H1 (cell line): ENCODE results near the gene SCAMP2. TPM values are rescaled to one million over a fixed set of nuclear protein-coding genes. Genes with fewer than 3 reads are reported as not detected.

ENCODE experiments used
- CTCF ChIA-PET: fragments of 300-600 bp; sonication (Branson Sonifier 250); formaldehyde crosslinking; loops from one replicate; lab custom pipeline; 2021; ENCODE audit not compliant: partially characterized antibody; lab: Charles Lee
- POLR2A ChIA-PET: fragments of 300-600 bp; sonication (Branson Sonifier 250); formaldehyde crosslinking; loops from one replicate; lab custom pipeline; 2021; ENCODE audit warnings: inconsistent platforms; ENCODE audit not compliant: partially characterized antibody; lab: Charles Lee
- DNase-seq, 2 experiments: peaks; one replicate each; pipeline versions ENCODE4 v3.0.0 to v3.0.0-alpha.2; 2010 to 2022; ENCODE audit warnings: low spot score in 2 of 2, low read depth in 1 of 2, mixed read lengths in 1 of 2
- FAIRE-seq: peaks from 2 replicates; lab custom pipeline; 2011; peaks lifted over from hg19 to GRCh38; lab: Jason Lieb, UNC
- H2AFZ ChIP-seq: 2 replicates; pipeline ENCODE4 v1.8.1; 2012; ENCODE audit warnings: low read length, inconsistent platforms
- H2AK5ac ChIP-seq: 2 replicates; pipeline ENCODE4 v1.6.1; 2013; ENCODE audit warnings: low read depth, low read length
- H2BK120ac ChIP-seq: replicated peaks from 2 replicates; pipeline ENCODE3; 2013; ENCODE audit warnings: low read depth, low read length, inconsistent platforms
- H2BK12ac ChIP-seq: 2 replicates; pipeline ENCODE4 v1.6.1; 2013; ENCODE audit warnings: low read depth, low read length
- H2BK15ac ChIP-seq: 2 replicates; pipeline ENCODE4 v1.6.1; 2013; ENCODE audit warnings: low read length
- H2BK20ac ChIP-seq: 2 replicates; pipeline ENCODE4 v1.6.1; 2013; ENCODE audit warnings: low read length
- H2BK5ac ChIP-seq: 2 replicates; pipeline ENCODE4 v1.6.1; 2013; ENCODE audit warnings: low read depth, low read length
- H3K14ac ChIP-seq: 2 replicates; pipeline ENCODE4 v1.6.1; 2013; ENCODE audit warnings: inconsistent platforms; ENCODE audit not compliant: insufficient read length
- H3K18ac ChIP-seq: 2 replicates; pipeline ENCODE4 v1.6.1; 2013; ENCODE audit warnings: low read length; ENCODE audit errors: extremely low read depth
- H3K23ac ChIP-seq: 2 replicates; pipeline ENCODE4 v1.6.1; 2013; ENCODE audit warnings: inconsistent platforms; ENCODE audit not compliant: insufficient read length
- H3K23me2 ChIP-seq: 2 replicates; pipeline ENCODE4 v1.6.1; 2013; ENCODE audit warnings: low read depth, low read length
- H3K27ac ChIP-seq: 2 replicates; pipeline ENCODE4 v1.6.1; 2011; ENCODE audit warnings: low read depth, low read length, inconsistent platforms
- H3K27me3 ChIP-seq, 4 experiments: replicated peaks in 1 of 4; 1 replicate in 1 of 4; 2 replicates in 3 of 4; pipeline versions ENCODE4 v1.6.1 to v1.8.1; 2011 to 2013; ENCODE audit warnings: low read length in 3 of 4, mild to moderate bottlenecking in 3 of 4, inconsistent platforms in 2 of 4, mixed read lengths in 2 of 4, moderate library complexity in 1 of 4; ENCODE audit not compliant: control insufficient read depth in 3 of 4, insufficient read depth in 3 of 4; ENCODE audit errors: extremely low read depth in 1 of 4
- H3K36me3 ChIP-seq, 4 experiments: 2 replicates each; pipeline versions ENCODE4 v1.6.1 to v1.8.1; 2011 to 2013; ENCODE audit warnings: mild to moderate bottlenecking in 4 of 4, low read length in 3 of 4, moderate library complexity in 2 of 4, control low read depth in 1 of 4, inconsistent platforms in 1 of 4; ENCODE audit not compliant: insufficient read depth in 4 of 4, control insufficient read depth in 2 of 4
- H3K4ac ChIP-seq: replicated peaks from 2 replicates; pipeline ENCODE3; 2013; ENCODE audit warnings: low read length, low read depth, mixed read lengths, inconsistent platforms; ENCODE audit not compliant: insufficient read length
- H3K4me1 ChIP-seq, 4 experiments: replicated peaks in 1 of 4; 1 replicate in 1 of 4; 2 replicates in 3 of 4; pipeline versions ENCODE4 v1.6.1 to v1.8.1; 2011 to 2013; ENCODE audit warnings: low read length in 3 of 4, inconsistent platforms in 2 of 4, mixed read lengths in 1 of 4; ENCODE audit not compliant: insufficient read depth in 4 of 4, control insufficient read depth in 3 of 4
- H3K4me2 ChIP-seq, 2 experiments: 2 replicates each; pipeline versions ENCODE4 v1.6.1 to v1.8.1; 2011 to 2013; ENCODE audit warnings: low read depth in 2 of 2, low read length in 2 of 2, control low read depth in 1 of 2, inconsistent platforms in 1 of 2, mild to moderate bottlenecking in 1 of 2; ENCODE audit not compliant: insufficient read depth in 1 of 2
- H3K4me3 ChIP-seq, 4 experiments: fragments of 200-600, 300-600 bp in 1 of 4; sonication (generic), shearing (Covaris generic), sonication (Bioruptor Twin) in 1 of 4; 2 replicates each; pipeline versions ENCODE4 v1.5.1 to v1.8.1; 2011 to 2016; ENCODE audit warnings: low read length in 4 of 4, low read depth in 3 of 4, control low read depth in 2 of 4, inconsistent platforms in 2 of 4, mild to moderate bottlenecking in 2 of 4, mixed read lengths in 1 of 4, moderate library complexity in 1 of 4; ENCODE audit not compliant: insufficient read depth in 2 of 4; ENCODE audit errors: extremely low read depth in 1 of 4
- H3K56ac ChIP-seq: replicated peaks from 2 replicates; pipeline ENCODE3; 2013; ENCODE audit warnings: low read depth, mild to moderate bottlenecking, mixed read lengths, low read length, inconsistent platforms; ENCODE audit not compliant: insufficient read length
- H3K79me1 ChIP-seq: 2 replicates; pipeline ENCODE4 v1.6.1; 2013; ENCODE audit warnings: low read depth, low read length, control low read depth
- H3K79me2 ChIP-seq, 2 experiments: 2 replicates each; pipeline versions ENCODE4 v1.6.1 to v1.8.1; 2012 to 2013; ENCODE audit warnings: low read length in 2 of 2, mild to moderate bottlenecking in 2 of 2, inconsistent platforms in 1 of 2; ENCODE audit not compliant: insufficient read depth in 2 of 2, control insufficient read depth in 1 of 2
- H3K9ac ChIP-seq, 4 experiments: replicated peaks in 1 of 4; 1 replicate in 1 of 4; 2 replicates in 3 of 4; pipeline versions ENCODE4 v1.6.1 to v1.8.1; 2011 to 2013; ENCODE audit warnings: low read depth in 3 of 4, low read length in 3 of 4, control low read depth in 2 of 4, mild to moderate bottlenecking in 2 of 4, moderate library complexity in 2 of 4, inconsistent platforms in 1 of 4; ENCODE audit errors: extremely low read depth in 1 of 4
- H3K9me3 ChIP-seq, 2 experiments: 2 replicates each; pipeline versions ENCODE4 v1.6.1 to v1.8.1; 2012 to 2013; ENCODE audit warnings: mild to moderate bottlenecking in 2 of 2, moderate library complexity in 2 of 2, control low read depth in 1 of 2, inconsistent platforms in 1 of 2, low read depth in 1 of 2, low read length in 1 of 2, mixed read lengths in 1 of 2; ENCODE audit not compliant: insufficient read depth in 2 of 2
- H4K20me1 ChIP-seq, 2 experiments: replicated peaks in 1 of 2; 2 replicates each; pipeline versions ENCODE3 to v1.8.1; 2011 to 2013; ENCODE audit warnings: inconsistent platforms in 2 of 2, low read length in 2 of 2, mild to moderate bottlenecking in 1 of 2; ENCODE audit not compliant: insufficient read depth in 2 of 2, control insufficient read depth in 1 of 2
- H4K5ac ChIP-seq: 2 replicates; pipeline ENCODE4 v1.6.1; 2013; ENCODE audit warnings: low read length, low read depth, mixed read lengths, inconsistent platforms; ENCODE audit not compliant: insufficient read length
- H4K8ac ChIP-seq: 2 replicates; pipeline ENCODE4 v1.8.0; 2013; ENCODE audit warnings: mild to moderate bottlenecking, moderate library complexity, low read length, inconsistent platforms; ENCODE audit not compliant: insufficient read depth; ENCODE audit errors: extremely low read depth
- H4K91ac ChIP-seq: replicated peaks from 2 replicates; pipeline ENCODE3; 2013; ENCODE audit warnings: low read length, mixed read lengths, inconsistent platforms; ENCODE audit not compliant: insufficient read length
- KDM1A ChIP-seq: fragments of 200-600, 300-600 bp; sonication (generic); IDR thresholded peaks from 2 replicates; pipeline ENCODE4 v1.7.1; 2016; ENCODE audit warnings: mild to moderate bottlenecking, low read length, borderline replicate concordance
- SP2 ChIP-seq: IDR thresholded peaks from 2 replicates; pipeline ENCODE4 v1.6.1; 2012; ENCODE audit warnings: mild to moderate bottlenecking, low read length, inconsistent platforms
- WGBS, 2 experiments: shearing (Covaris generic) in 1 of 2; methylation state at CpG; one replicate each; pipeline versions ENCODE4 v1.1.6 to v1.1.7; 2013 to 2015; ENCODE audit warnings: low lambda C conversion rate in 2 of 2, mixed read lengths in 2 of 2, inconsistent platforms in 1 of 2, low coverage in 1 of 2, missing lambda C conversion rate in 1 of 2; ENCODE audit not compliant: insufficient replicate concordance in 2 of 2, insufficient coverage in 1 of 2, insufficient read length in 1 of 2; ENCODE audit errors: extremely low coverage in 1 of 2, missing lambda C conversion rate in 1 of 2; 5-methylcytosine and 5-hydroxymethylcytosine counted together
- polyA plus RNA-seq, 7 experiments: library from polyadenylated mRNA; depleted of rRNA in 3 of 7; stranded (reverse) in 5 of 7; unstranded in 2 of 7; fragments of >200 nt in 5 of 7; fragments of 200-250 nt in 2 of 7; gene quantifications; 1 replicate in 5 of 7; 2 replicates in 1 of 7; 4 replicates in 1 of 7; pipeline versions ENCODE4 v1.2.1 to v1.2.3, GENCODE V29; 2011 to 2013; ENCODE audit warnings: missing spikeins in 2 of 7, mixed read lengths in 2 of 7
- total RNA-seq: library from RNA; stranded (reverse); fragmentation: NEBNext Ultra II Directional; extraction: Animal tissue kit (Norgen Biotek cat#: 25700); gene quantifications from 2 replicates; pipeline ENCODE4 v1.2.1, GENCODE V29; 2021

Gene SCAMP2
- total and polyA plus RNA-seq, 2 of the 8 experiments (the other 6 are each of a cell fraction or from before 2014, with no cell fraction given), result 41.7 to 131 TPM

DNA sequence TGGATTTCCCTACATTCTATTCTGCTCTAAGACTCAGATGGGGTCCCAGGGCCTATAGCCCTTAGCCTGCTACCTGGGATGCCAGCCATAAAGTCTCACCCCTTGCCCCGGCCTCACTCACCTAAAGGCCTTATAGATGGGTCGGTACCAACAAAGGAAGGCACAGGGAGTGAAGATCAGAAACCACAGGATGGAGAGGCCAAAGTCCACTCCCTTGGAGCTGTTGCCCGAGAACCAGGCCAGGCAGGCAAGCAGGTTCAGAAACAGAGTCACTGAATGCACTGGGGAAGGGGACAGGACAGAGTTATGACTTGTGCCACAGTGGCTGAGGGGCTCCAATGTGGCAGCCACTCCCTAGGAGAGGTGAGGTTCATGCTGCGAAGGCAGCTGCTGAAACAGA is 22.8 kb downstream of the SCAMP2 start:
- no peaks in the 10 kb centered on the region for H3K23me2 ChIP-seq
- H3K4ac ChIP-seq, result no peak overlapping the region
- no peak overlapping the region for H3K23ac ChIP-seq
- no peak overlapping the region for H3K56ac ChIP-seq
- TF ChIP-seq SP2 (no peak), KDM1A (no peak)
- CTCF ChIA-PET, result interaction anchor here (1.0 to 2.0 kb wide), 3 partner anchors 10 to 56 kb away, joined by 3 to 9 read pairs (median 3); no protein-coding TSS in a partner anchor
- no peak overlapping the region for H3K9ac ChIP-seq
- no peak overlapping the region for H3K14ac ChIP-seq
- peaks cover 0 to 4% of the 10 kb centered on the region in 2 experiments for H4K20me1 ChIP-seq
- H3K79me2 ChIP-seq, result no peaks in the 10 kb centered on the region
- H4K8ac ChIP-seq, result no peak overlapping the region
- no peak overlapping the region for H3K4me3 ChIP-seq
- no peak overlapping the region for H3K4me2 ChIP-seq
- no peak overlapping the region for H3K27ac ChIP-seq
- no peak overlapping the region for H2BK15ac ChIP-seq
- no peak for FAIRE-seq
- no peaks in the 10 kb centered on the region for H3K27me3 ChIP-seq
- H2BK12ac ChIP-seq, result no peak overlapping the region
- no peak overlapping the region for H2BK20ac ChIP-seq
- peaks cover 4 to 30% (median 15%) of the 10 kb centered on the region in 4 experiments; a peak in 6 of 8 replicates for H3K36me3 ChIP-seq
- POLR2A ChIA-PET, result no interaction called here
- H2BK120ac ChIP-seq, result no peak overlapping the region
- 92% methylated on average over 4 of the region's 4 CpGs; no CpG with 5 or more reads in 1 of the 2 experiments for WGBS, 2 experiments
- no peak for DNase-seq
- H3K18ac ChIP-seq, result no peak overlapping the region
- peaks cover 0 to 1% (median 0%) of the 10 kb centered on the region in 4 experiments; a peak in 1 of 7 replicates for H3K4me1 ChIP-seq
- no peak overlapping the region for H2AFZ ChIP-seq
- no peaks in the 10 kb centered on the region for H3K9me3 ChIP-seq
- no peak overlapping the region for H2BK5ac ChIP-seq
- no peak overlapping the region for H2AK5ac ChIP-seq
- no peak overlapping the region for H4K91ac ChIP-seq
- H4K5ac ChIP-seq, result no peak overlapping the region
- H3K79me1 ChIP-seq, result no peaks in the 10 kb centered on the region
